ENCODE measurements around the gene POLA1. TPM values are rescaled to one million over a fixed set of nuclear protein-coding genes. Genes with fewer than 3 reads are reported as not detected.

POLA1 gene
- total RNA-seq, 1 experiment from 2014 or later: 19.7 TPM

DNA sequence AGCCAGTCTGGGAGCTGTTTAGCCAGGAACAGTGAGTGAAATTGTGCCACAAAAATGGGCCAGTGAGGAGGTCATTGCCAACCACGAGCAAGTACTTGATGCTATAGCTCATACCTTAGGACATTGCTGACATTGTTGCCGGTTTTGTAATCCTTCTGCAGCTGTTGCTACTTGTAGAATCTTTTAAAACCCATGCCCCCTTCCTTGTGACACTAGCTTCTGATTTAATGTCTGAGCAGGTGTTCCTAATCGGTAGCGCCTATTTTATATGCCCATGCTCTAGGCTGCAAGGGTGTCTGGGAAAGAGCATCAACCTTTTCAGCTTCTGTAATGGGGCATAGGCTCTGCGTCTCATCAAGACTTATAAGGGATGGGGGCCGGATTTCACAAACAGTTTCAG, 2.6 kb downstream of the POLA1 start:
- DNase-seq (ENCODE audit: low spot score): no peak

DNA sequence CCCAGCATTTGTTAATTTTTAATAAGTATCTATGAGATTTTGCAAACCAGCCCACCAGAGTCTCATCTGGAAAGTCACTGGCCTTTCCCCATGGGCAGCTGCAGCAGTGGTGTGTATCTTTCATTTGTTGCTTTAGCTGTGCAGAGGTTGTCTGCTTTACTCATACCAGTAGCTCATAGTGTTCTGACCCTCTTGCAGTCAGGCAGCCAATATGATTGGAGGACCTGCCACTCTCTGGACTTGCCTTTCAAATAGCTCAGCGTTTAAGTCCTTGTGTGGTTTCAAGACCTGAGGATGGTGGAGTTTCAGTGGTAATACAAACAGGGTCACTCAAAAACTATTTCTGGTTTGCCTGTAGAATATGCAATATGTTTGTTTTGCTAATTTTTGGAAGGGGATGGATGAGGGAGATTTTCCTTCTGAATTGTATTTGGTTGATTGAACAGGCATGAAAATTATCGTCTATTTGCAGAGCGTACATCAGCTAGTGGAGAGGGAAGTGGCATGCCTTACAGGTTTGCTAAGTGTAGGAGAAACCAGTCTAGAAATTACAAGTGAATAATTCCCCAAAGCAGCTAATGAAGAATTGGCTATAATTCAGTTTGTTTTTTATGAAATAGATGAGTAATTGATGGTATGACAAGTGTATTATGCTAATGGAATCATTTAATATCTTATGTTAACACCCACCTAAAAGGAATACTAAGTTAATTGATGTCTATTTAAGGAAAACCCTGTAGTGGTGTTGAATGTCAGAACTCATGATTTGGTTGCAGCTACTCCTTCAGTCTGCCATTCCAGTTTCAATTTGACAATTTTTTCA, 8.9 kb downstream of the POLA1 start:
- DNase-seq (ENCODE audit: low spot score): no peak

DNA sequence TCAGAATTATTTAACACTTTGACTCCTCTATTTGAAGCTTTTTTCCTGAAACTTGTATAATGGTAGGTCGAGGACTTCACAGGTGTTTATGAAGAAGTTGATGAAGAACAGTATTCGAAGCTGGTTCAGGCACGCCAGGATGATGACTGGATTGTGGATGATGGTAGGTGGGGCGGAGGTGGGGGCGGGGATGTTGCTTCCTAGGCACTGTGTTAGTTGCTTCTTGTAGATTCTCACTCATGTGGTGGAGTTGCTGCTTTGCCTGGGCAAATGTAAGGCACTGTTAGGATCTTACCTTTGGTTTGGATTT, 9.4 kb downstream of the POLA1 start:
- no peak for DNase-seq (ENCODE audit: low spot score)

DNA sequence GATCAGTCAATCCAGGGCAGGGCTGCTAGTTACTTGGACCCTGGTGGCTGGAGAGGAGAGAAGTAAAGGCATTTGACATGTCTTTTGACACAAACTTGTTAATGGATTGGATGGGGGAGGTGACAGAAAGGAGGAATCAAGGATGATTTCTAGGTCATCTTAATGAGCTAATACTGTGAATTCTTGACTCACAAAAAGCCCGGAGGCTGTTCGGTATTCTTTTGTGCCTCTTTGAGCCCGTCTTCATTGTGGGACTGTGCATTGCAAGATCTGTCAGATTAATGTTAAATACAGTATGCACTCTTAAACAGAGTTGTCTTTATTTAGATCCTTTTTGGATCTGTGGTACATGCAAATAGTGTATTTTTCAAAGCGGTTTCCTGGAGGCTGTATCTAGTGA, 25.1 kb downstream of the POLA1 start:
- no peak for DNase-seq (ENCODE audit: low spot score)

DNA sequence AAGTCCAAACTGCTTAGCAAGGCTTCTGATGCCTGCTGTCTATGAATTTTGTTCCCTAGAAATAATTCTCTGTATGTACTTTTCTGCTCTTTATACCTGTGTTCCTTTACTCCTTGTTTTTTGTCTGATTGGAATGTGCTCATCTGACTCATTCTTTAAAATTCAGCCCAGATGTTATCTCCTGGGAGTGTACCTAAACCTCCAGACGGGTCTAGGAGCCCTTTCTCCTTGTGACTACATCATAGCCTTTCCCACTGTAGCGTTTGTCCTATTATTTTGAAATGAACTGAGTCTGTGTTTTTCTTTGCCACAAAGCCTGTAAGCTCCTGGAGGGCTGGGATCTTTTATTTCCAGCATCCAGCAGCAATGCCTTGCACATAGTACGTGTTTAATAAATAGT, 26.3 kb downstream of the POLA1 start:
- DNase-seq (ENCODE audit: low spot score): no peak

DNA sequence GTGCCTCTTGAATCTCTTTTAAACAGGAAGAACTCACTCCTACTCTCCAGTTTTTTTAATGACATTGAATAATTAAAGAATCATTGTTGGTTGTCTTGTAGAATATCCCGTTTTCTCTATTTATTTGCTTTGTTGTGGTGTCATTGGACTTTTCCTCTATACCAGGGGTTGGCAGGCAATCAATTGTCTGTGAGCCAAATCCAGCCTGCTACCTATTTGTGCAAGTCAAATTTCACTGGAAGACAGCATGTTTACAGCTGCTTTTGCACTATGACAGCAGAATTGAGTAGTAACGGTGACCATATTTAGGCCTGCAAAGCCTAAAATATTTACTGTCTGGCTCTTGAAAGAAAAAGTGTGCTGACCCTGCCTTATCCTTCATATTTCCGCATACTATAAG, 34.8 kb downstream of the POLA1 start:
- DNase-seq (ENCODE audit: low spot score): no peak

DNA sequence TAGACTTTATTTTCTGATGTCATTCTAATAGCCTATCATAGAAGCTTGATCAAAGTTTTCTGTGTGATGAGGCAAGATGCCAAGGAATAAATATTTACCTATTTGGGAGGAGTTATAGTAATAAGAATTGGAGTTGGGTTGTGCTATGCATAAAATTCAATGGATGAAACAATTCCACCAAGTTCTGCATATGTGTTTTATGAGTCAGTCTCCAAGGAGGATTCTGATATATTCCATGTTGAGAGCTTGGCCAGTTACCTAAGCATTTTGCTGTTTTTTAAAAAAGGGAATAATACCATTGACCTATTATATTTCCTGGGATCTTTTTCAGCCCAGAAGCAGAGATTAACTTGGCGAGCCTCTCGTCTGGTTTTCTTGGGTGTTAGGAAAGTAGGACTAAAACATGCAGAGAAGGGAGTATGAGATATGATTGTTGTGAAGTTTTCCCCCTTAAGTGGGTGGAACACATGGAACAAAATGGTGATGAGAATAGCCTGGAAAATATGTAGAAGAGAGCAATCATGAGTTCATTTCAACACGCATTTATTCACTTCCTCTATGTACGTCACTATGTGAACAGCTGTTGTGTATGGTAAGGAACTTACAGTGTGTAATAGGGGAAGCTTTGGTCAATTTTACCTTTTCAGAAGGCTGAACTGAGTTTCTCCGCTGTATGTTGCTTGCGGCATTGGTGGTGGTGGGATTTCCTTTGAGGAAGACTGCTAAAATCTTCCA, 39.2 kb downstream of the POLA1 start:
- DNase-seq (ENCODE audit: low spot score): no peak

DNA sequence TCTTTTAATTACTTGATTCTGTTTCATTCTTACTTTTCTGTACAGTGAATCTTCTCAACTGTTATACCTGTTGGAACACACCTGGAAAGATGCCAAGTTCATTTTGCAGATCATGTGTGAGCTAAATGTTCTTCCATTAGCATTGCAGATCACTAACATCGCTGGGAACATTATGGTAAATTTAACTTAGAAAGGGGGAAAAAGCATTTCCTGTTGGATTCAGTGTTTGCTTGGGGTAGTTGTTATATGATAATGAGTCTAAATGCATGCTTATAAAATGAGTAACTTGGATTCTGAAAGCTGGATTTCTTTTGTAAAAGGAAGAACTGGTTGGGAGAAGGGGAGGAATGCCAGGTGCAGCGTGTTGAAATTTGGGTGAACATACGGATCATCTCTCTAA, 47.6 kb downstream of the POLA1 start:
- DNase-seq (ENCODE audit: low spot score): no peak

DNA sequence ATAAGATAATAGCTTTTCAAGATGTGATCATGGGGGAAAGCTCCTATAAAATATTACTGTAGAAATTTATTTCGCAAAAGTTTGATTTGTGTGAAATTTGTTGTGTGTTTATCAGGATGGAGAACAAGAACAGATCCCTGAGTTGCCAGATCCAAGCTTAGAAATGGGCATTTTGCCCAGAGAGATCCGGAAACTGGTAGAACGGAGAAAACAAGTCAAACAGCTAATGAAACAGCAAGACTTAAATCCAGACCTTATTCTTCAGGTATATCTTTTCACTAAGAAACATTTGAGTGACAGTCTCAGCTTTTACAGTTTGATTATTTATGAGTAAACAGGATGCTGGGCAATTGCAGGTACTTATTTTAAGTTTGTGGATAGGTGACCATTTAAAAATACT, 54.5 kb downstream of the POLA1 start:
- no peak for DNase-seq (ENCODE audit: low spot score)

DNA sequence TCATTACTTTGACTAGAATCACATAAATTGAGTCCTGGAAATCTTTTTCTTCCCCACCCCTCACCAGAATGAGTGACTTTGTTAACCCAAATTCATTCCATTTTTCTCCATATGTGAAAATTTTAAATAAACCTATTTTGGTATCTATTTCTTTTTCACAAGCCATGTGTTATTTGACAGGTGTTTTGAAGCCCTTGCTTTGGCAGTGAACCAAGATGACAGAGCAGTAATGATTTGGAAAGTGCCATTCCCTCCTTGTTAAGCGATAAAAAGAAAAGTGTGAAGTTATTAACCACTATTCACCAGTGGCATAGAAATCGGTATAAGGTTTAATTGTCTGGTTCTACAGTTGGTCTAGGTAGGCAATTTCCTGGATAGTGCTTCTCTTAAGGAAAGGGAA, 66.1 kb downstream of the POLA1 start:
- no peak for DNase-seq (ENCODE audit: low spot score)

DNA sequence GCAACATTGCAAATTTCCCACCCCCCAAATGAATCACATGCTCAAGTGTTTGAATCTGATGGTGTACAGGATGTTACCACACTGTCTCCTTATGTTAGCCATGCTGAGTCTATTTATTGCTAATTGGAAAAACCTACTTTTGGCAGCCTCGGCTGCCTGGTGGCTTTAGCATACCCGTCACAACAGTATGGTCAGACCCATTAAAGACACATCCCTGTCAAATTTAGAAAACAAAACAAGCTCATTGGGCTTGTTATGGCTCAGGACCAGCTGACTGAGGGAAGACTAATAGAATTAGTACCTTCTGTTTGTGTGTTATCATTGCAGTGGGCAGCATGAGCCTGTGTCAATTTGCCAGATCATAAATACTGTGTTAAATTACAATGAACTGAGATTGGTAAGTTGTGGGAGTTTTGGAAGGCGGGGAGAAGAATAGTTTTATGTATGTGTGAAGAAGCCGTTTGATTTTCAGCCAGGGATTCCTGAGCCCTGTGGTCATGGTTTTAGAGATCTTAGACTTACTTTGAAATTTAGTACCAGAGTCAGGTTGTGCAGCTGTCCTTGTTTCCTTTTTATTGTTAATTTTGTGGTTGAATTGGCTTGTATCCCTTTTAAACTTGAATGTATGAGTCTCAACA, 66.8 kb downstream of the POLA1 start:
- no peak for DNase-seq (ENCODE audit: low spot score)

DNA sequence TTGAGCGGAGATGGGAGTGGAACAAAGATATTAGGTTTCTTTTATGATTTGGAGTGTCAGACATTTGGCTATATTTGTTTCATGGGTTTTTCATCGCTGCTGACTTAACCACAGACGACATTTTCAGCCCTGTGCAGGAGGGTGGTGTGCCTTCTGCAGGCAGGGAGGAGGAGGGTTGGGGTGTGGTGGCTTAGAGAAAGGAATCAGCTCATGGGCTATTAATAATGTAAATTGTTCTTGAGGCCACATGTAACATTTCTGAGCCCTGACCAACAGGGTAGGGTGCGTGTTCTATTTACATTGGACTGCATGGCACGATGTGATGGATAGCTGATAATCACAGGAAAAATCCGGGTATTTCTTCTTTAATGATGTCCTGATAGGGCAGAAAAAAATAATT, 67.6 kb downstream of the POLA1 start:
- DNase-seq (ENCODE audit: low spot score): no peak

DNA sequence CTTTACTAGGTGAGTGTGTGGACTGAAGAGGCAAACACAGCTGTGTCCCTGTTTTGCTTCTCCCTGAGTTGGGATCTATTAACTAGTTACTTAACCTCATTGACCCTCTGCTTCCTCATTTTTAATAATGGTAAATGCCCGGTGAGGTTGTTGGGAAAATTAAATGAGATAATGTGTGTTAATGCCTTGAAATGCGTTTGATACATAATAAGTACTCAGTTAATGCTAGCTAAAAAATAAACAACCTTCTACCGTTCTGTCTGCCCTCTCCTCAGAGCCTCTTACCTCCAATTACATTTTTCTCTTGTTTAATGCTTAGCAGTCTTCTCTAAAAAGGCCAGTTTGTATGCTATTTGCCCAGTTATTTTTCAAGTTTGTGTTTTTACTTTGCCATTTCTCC, 70.3 kb downstream of the POLA1 start:
- DNase-seq (ENCODE audit: low spot score): no peak

DNA sequence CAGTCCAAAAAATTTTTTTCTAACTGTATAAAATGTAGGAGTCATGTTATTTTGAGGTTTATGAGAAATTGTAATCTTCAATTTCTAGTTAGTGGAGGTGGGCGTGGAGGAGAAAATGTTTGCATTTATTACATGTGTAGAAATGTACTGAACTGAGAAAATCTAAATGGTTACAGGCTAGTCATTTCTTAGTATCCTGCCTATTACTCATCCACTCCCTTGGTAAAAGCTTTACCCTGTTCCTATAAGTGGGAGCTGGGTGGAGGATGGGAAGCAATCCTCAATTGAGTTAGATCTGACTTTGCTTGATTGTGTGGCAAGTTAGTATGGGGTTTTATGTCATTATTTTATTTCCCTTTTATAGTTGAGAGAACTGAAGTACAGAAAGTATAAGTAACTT, 73.8 kb downstream of the POLA1 start:
- no peak for DNase-seq (ENCODE audit: low spot score)

DNA sequence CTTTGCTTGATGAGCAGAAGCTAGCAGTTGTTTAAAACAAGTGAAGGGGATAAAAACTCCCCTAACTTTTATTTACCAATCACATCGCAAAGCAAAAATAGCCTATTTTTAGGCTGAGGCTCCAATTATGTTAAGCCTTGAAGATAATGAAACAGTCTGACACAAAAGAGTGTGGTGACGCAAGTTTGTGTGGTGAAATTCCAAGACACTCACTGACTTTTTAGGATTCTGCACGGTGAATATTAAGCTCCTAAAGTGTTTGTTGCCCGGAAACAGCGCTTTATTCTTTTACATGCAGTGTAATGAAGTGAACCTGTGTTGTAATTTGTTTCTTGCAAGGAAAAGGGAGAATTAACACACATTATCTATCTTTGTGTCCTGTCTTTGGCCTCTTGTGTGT, 74.8 kb downstream of the POLA1 start:
- DNase-seq (ENCODE audit: low spot score): no peak

DNA sequence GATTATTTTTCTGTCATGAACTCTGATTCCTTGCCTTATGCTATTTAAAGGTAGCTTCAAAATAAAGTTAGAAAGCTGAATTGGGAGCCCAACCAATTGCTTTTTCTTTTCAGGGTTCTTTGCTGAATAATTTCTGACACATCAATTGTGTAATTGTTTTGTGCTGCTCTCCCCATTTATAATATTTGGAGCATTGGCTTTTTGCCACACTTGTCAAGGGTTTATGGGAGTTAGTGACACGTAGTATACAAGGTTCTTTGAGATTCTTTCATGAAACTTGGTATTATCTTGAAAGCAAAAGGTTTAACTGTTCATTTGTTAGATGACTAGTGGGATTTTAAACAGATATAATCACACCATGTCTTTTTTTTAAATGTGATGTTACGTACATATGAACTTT, 80.9 kb downstream of the POLA1 start:
- DNase-seq (ENCODE audit: low spot score): no peak

DNA sequence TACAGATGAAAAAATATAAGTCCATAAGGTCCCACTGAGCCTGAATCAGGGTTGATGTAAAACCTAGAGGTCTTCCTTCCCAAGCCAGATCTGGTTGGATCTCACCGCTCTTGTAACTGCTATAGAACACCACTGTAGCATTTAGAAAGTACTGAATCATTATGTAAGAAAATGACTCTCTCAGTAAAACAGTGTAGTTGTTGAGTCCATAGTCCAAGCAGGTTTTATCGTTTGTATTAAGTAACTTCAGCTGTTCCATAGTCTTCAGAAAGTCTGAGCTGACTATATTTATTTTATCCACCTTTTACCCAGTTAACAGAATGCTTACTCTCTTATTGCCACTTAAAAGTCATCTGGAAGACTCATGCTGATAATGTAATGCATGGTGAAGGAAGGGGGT, 82.2 kb downstream of the POLA1 start:
- DNase-seq (ENCODE audit: low spot score): no peak

DNA sequence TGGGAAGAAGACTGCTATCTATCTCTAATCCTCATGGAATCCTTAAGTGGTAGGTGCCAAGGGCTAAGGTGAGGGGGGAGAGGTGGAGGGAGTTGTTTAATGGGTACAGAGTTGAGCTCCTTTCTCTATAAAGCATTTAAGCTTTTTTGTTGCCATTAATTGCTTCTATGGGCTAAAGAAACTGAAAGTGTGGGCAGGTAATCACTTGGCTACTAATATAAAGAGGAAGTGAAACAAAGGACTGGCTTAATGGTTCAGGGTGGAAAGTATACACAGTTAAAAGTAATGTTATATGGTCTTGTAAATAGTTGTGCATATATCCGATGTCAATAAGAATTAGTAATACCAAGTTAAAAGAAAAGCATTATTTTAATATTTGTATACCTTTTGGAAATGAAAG, 83.9 kb downstream of the POLA1 start:
- no peak for DNase-seq (ENCODE audit: low spot score)

DNA sequence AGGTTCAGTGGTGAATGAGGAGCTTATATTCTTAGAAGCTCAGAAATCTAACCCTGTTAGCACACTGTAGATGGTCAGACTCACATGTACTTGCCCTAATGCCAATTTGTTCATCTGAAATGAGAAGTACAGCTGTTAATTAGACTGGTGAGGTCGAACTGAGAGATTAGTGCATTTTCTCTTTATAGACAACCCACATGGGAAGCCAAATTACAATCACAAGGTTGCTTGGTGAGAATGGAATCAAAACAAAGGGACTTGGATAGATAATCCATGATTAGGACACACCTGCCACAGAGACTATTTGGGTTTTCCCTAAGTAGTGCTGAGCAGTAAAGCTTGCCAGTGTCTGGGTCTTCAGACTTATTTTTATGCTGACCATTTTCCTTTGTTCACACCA, 88.3 kb downstream of the POLA1 start:
- DNase-seq (ENCODE audit: low spot score): no peak

DNA sequence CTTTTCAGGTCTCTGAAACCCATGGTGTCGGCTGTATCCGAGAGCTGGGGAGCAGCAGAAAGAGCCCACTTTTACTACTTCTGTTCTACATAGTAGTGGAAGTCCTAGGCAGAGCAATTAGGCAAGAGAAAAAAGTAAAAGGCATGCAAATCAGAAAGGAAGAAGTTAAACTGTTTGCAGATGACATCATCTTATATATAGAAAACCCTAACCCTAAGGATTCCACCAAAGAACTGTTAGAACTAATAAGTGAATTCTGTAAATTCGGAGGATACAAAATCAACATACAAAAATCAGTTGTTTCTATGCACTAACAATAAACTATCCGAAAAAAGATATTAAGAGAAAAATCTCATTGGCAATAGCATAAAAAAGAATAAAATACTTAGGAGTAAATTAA, 95.3 kb downstream of the POLA1 start:
- no peak for DNase-seq (ENCODE audit: low spot score)

DNA sequence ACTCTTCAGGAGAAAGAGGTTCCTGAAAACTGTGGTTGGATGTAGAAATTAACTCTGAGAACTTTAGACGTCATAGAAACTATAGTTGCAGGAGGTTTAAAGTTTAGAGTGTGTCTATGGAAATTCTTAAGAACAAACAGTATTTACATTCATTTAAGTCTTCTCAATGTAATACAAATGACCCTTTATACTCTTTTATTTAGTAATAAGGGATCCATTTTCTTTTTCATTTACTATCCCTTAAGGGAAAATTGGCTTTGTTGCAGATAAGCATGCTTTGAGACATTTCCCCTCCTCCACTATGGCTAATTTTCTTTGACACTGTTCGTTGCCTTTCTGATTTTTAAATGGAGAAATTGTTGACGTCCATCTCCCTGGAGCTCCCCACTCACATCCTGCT, 96.4 kb downstream of the POLA1 start:
- DNase-seq (ENCODE audit: low spot score): no peak

DNA sequence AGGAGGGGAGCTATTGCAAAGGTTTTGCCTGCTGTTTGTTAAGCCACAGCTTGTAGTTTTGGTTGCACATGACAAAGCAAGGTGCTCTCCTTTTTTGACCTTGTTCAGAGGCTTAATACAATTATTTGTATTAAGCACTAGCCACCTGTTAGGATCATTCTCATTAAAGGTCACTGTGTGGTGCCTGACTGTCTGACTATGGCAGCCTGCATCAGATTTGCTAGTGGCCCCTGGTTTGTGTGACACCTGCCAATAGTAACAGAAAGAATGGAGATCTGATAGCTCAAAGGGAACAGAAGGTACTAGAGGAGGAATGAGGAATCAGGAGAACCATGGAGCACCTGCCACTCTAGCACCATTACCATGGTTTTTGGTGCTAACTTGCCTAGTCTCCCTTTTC, 102.5 kb downstream of the POLA1 start:
- no peak for DNase-seq (ENCODE audit: low spot score)

DNA sequence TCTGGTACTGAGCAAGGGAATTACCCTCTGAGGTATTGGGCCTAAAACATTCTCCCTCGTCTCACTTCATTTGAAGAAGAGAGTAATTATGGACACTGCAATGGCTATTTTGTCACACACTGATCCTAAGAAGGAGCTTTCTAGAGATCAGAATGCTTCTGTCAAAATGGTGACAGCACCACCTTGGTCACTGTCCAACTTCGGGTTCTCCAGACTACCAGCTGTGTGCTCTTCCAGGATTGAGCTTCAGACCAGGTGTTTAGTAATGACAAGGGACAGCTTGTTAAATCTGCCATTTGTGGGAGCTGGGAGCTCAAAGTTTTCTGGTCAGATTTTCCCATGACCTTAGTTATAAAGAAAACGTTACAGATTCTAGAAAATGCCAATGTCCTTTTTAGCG, 105.4 kb downstream of the POLA1 start:
- no peak for DNase-seq (ENCODE audit: low spot score)
